Tibial nerve (tissue), 4 donors: ENCODE data around the gene BRSK1. TPM values are rescaled to one million over a fixed set of nuclear protein-coding genes. Genes with fewer than 3 reads are reported as not detected.
A peak's percentile ranks its signal among the peaks of the same experiment; 100 is the strongest.

Source experiments
- DNase-seq, 2 donors: peaks; one replicate each; pipeline ENCODE4 v3.0.0-alpha.2; 2019; ENCODE audit warnings: low spot score in 2 of 2
- H3K27ac ChIP-seq, 4 donors: fragments of 200-600 bp; sonication (generic) in 3 of 4; one replicate each; pipeline ENCODE4 v1.5.1; 2017 to 2019; ENCODE audit warnings: mild to moderate bottlenecking in 1 of 4
- H3K27me3 ChIP-seq, 2 donors: fragments of 200-600 bp; sonication (generic) in 1 of 2; one replicate each; pipeline versions ENCODE4 v1.5.1 to v1.6.0; 2017 to 2019
- H3K36me3 ChIP-seq, 3 donors: fragments of 200-600 bp; sonication (generic); one replicate each; pipeline ENCODE4 v1.5.1; 2018 to 2019
- H3K4me1 ChIP-seq, 4 donors: fragments of 200-600 bp; sonication (generic) in 3 of 4; one replicate each; pipeline ENCODE4 v1.5.1; 2017 to 2019
- H3K4me3 ChIP-seq, 4 donors: fragments of 200-600 bp; sonication (generic) in 3 of 4; one replicate each; pipeline ENCODE4 v1.5.1; 2017 to 2019; ENCODE audit warnings: mild to moderate bottlenecking in 1 of 4, moderate library complexity in 1 of 4
- H3K9me3 ChIP-seq, 4 donors: fragments of 200-600 bp; sonication (generic) in 3 of 4; one replicate each; pipeline ENCODE4 v1.5.1; 2017 to 2019
- CTCF ChIP-seq, 5 experiments: fragments of 200-600 bp in 3 of 5; fragments of 450-650 bp in 2 of 5; sonication (generic) in 3 of 5; IDR thresholded peaks; one replicate each; pipeline ENCODE4 v1.5.1; 2016 to 2019; ENCODE audit warnings: antibody characterized with exemption in 5 of 5, mild to moderate bottlenecking in 3 of 5, moderate library complexity in 2 of 5
- EP300 ChIP-seq, 2 donors: sonication (generic); formaldehyde crosslinking; IDR thresholded peaks; one replicate each; pipeline ENCODE4 v1.6.1; 2017; ENCODE audit warnings: antibody characterized with exemption in 2 of 2, mild to moderate bottlenecking in 1 of 2
- POLR2A ChIP-seq, 2 donors: fragments of 450-650 bp; IDR thresholded peaks; one replicate each; pipeline ENCODE4 v1.6.1; 2017; ENCODE audit warnings: antibody characterized with exemption in 2 of 2, mild to moderate bottlenecking in 2 of 2, moderate library complexity in 2 of 2
- WGBS, 2 donors: methylation state at CpG; one replicate each; pipeline ENCODE4 v1.1.5; 2018; 5-methylcytosine and 5-hydroxymethylcytosine counted together
- total RNA-seq, 4 donors: library from RNA; depleted of rRNA; stranded (reverse); fragments of >200 nt; gene quantifications; one replicate each; pipeline ENCODE4 v1.1.0, GENCODE V29; 2016

BRSK1 gene
- total RNA-seq, 4 donors from 2014 or later, result 4.6 to 6.9 (median 5.9) TPM

- H3K9me3 ChIP-seq, result no peaks in the 10 kb centered on the region
- peak overlapping the region; percentile 8 to 50 (median 26) for H3K4me3 ChIP-seq
- peaks cover 5 to 74% of the 10 kb centered on the region in 2 donors for H3K27me3 ChIP-seq
- 3% methylated on average over 22 to 56 of the region's 72 CpGs for WGBS, 2 donors
- no peak overlapping the region for H3K27ac ChIP-seq
- TF ChIP-seq CTCF (IDR thresholded peaks at IDR 0.05) (no peak), EP300 (IDR thresholded peaks at IDR 0.05) (no peak), POLR2A (IDR thresholded peaks at IDR 0.05) (no peak)
- no peak for DNase-seq
- H3K4me1 ChIP-seq, result peaks cover 0 to 22% (median 8%) of the 10 kb centered on the region in 4 donors
- H3K36me3 ChIP-seq, result peaks cover 0 to 4% (median 0%) of the 10 kb centered on the region in 3 donors
These were observed 70.3 kb downstream of the BRSK1 start for GRCh38 chr19:55353803-55354697.

- no peak for DNase-seq
- Histone ChIP-seq H3K27me3 (peaks cover 5 to 74% of the 10 kb centered on the region in 2 donors), H3K4me3 (peak within 1 kb of the TSS; percentile 8 to 50 (median 26)), H3K36me3 (peaks cover 0 to 4% (median 0%) of the 10 kb centered on the region in 3 donors), H3K27ac (no peak within 1 kb of the TSS), H3K9me3 (no peaks in the 10 kb centered on the region), H3K4me1 (peaks cover 0 to 22% (median 8%) of the 10 kb centered on the region in 4 donors)
- WGBS, 2 donors, result 1 to 4% methylated on average over 16 to 19 of the region's 43 CpGs
- TF ChIP-seq CTCF (IDR thresholded peaks at IDR 0.05) (no peak), POLR2A (IDR thresholded peaks at IDR 0.05) (no peak), EP300 (IDR thresholded peaks at IDR 0.05) (no peak)
These were observed 71.0 kb downstream of the BRSK1 start, which contains the start of gene COX6B2 for GRCh38 chr19:55354698-55355212. Gene COX6B2 (minus strand): TSS chr19:55354719. CDS start chr19:55354521, 198 bp downstream.

- Histone ChIP-seq H3K4me1 (peaks cover 0 to 22% (median 8%) of the 10 kb centered on the region in 4 donors), H3K9me3 (no peaks in the 10 kb centered on the region), H3K36me3 (peaks cover 0 to 4% (median 0%) of the 10 kb centered on the region in 3 donors), H3K4me3 (no peak overlapping the region), H3K27me3 (peaks cover 5 to 73% of the 10 kb centered on the region in 2 donors), H3K27ac (no peak overlapping the region)
- no peak for TF ChIP-seq EP300 (IDR thresholded peaks at IDR 0.05)
- WGBS, 2 donors, result 25 to 46% methylated on average over 8 to 13 of the region's 13 CpGs
- DNase-seq, result no peak
These were observed 71.5 kb downstream of the BRSK1 start for GRCh38 chr19:55355213-55355821.

GRCh38 chr19:55358493-55358892, 74.7 kb downstream of the BRSK1 start:
- Histone ChIP-seq H3K4me1 (peaks cover 0 to 15% (median 7%) of the 10 kb centered on the region in 4 donors), H3K4me3 (no peak overlapping the region), H3K9me3 (no peaks in the 10 kb centered on the region), H3K27ac (no peak overlapping the region), H3K27me3 (peaks cover 3 to 47% of the 10 kb centered on the region in 2 donors), H3K36me3 (no peaks in the 10 kb centered on the region)
- no peak for TF ChIP-seq POLR2A (IDR thresholded peaks at IDR 0.05)
- no peak for TF ChIP-seq EP300 (IDR thresholded peaks at IDR 0.05)
- TF ChIP-seq CTCF (IDR thresholded peaks at IDR 0.05), result no peak
- WGBS, 2 donors, result 82 to 90% methylated on average over 19 of the region's 19 CpGs
- no peak for DNase-seq

- peaks cover 3 to 40% of the 10 kb centered on the region in 2 donors for H3K27me3 ChIP-seq
- H3K4me3 ChIP-seq, result no peak overlapping the region
- H3K36me3 ChIP-seq, result no peaks in the 10 kb centered on the region
- no peak for TF ChIP-seq EP300 (IDR thresholded peaks at IDR 0.05)
- TF ChIP-seq CTCF (IDR thresholded peaks at IDR 0.05), result no peak
- H3K4me1 ChIP-seq, result peaks cover 0 to 8% (median 3%) of the 10 kb centered on the region in 4 donors
- WGBS, 2 donors, result 76 to 82% methylated on average over 32 of the region's 32 CpGs
- no peaks in the 10 kb centered on the region for H3K9me3 ChIP-seq
- H3K27ac ChIP-seq, result no peak overlapping the region
- DNase-seq, result no peak
These were observed 75.4 kb downstream of the BRSK1 start for GRCh38 chr19:55358943-55359908.
